ENCODE data around the gene RUFY2. TPM values are rescaled to one million over a fixed set of nuclear protein-coding genes. Genes with fewer than 3 reads are reported as not detected.

RUFY2 gene
- total and polyA plus RNA-seq, 9 donors: 11.1 to 36.4 (median 24.9) TPM

- Histone ChIP-seq H3K36me3 (no peaks in the 10 kb centered on the region), H3K27ac (no peak overlapping the region), H3K9me3 (no peaks in the 10 kb centered on the region), H3K4me1 (ENCODE audit: insufficient read depth) (no peaks in the 10 kb centered on the region), H3K27me3 (no peaks in the 10 kb centered on the region), H3K4me3 (no peak overlapping the region)
- intact Hi-C loops (cut with DNase I): no loop called here
- no peak for DNase-seq
- TF ChIP-seq EP300 (IDR thresholded peaks at IDR 0.05) (no peak), CTCF (IDR thresholded peaks at IDR 0.05) (no peak), POLR2A (IDR thresholded peaks at IDR 0.05) (no peak)
These were observed 96.5 kb downstream of the RUFY2 start for GRCh38 chr10:68310531-68310930.

GRCh38 chr10:68305854-68306253 lies 101.2 kb downstream of the RUFY2 start:
- no peaks in the 10 kb centered on the region for H3K36me3 ChIP-seq
- no peak overlapping the region for H3K4me3 ChIP-seq
- H3K27me3 ChIP-seq: no peaks in the 10 kb centered on the region
- intact Hi-C loops (cut with DNase I): no loop called here
- no peak for DNase-seq
- H3K27ac ChIP-seq: no peak overlapping the region
- no peaks in the 10 kb centered on the region for H3K9me3 ChIP-seq
- TF ChIP-seq POLR2A (IDR thresholded peaks at IDR 0.05): no peak
- no peak for TF ChIP-seq CTCF (IDR thresholded peaks at IDR 0.05)
- no peak for TF ChIP-seq EP300 (IDR thresholded peaks at IDR 0.05)
- H3K4me1 ChIP-seq (ENCODE audit: insufficient read depth): no peaks in the 10 kb centered on the region
- WGBS, 3 donors: 0 to 54% (median 0%) methylated on average over 1 of the region's 1 CpG

- Histone ChIP-seq H3K9me3 (no peaks in the 10 kb centered on the region), H3K4me3 (no peak overlapping the region), H3K4me1 (ENCODE audit: insufficient read depth) (no peaks in the 10 kb centered on the region), H3K27ac (no peak overlapping the region), H3K27me3 (no peaks in the 10 kb centered on the region), H3K36me3 (no peaks in the 10 kb centered on the region)
- intact Hi-C loops (cut with DNase I): no loop called here
- TF ChIP-seq POLR2A (IDR thresholded peaks at IDR 0.05) (no peak), CTCF (IDR thresholded peaks at IDR 0.05) (no peak), EP300 (IDR thresholded peaks at IDR 0.05) (no peak)
- DNase-seq: no peak
- 63 to 72% (median 65%) methylated on average over 7 of the region's 7 CpGs for WGBS, 3 donors
These were observed 103.1 kb downstream of the RUFY2 start for GRCh38 chr10:68303849-68304412.

- intact Hi-C loops (cut with DNase I): no loop called here
- 71 to 82% (median 73%) methylated on average over 5 of the region's 5 CpGs for WGBS, 3 donors
These were observed 104.2 kb downstream of the RUFY2 start for GRCh38 chr10:68302871-68303270.

More at GRCh38 chr10:68302871-68303270, 104.2 kb downstream of the RUFY2 start:
- no peak for TF ChIP-seq CTCF (IDR thresholded peaks at IDR 0.05)
- TF ChIP-seq POLR2A (IDR thresholded peaks at IDR 0.05): no peak
- no peak for TF ChIP-seq EP300 (IDR thresholded peaks at IDR 0.05)
- no peaks in the 10 kb centered on the region for H3K9me3 ChIP-seq
- no peak overlapping the region for H3K4me3 ChIP-seq
- H3K36me3 ChIP-seq: no peaks in the 10 kb centered on the region
- no peaks in the 10 kb centered on the region for H3K27me3 ChIP-seq
- DNase-seq: no peak
- no peaks in the 10 kb centered on the region for H3K4me1 ChIP-seq (ENCODE audit: insufficient read depth)
- no peak overlapping the region for H3K27ac ChIP-seq
